Hindlimb muscle (tissue), 1 donor: ENCODE results near the gene KBTBD6. TPM values are rescaled to one million over a fixed set of nuclear protein-coding genes. Genes with fewer than 3 reads are reported as not detected.
"Not testable (repeated sequence)": the region's sequence is repeated elsewhere in the genome, so short reads cannot be mapped to it uniquely, and the experiment has no call there.

Experiments
- DNase-seq: peaks from one replicate; pipeline ENCODE4 v3.0.0-alpha.2; 2013
- polyA plus RNA-seq: library from polyadenylated mRNA; unstranded; fragments of 120-200 nt; gene quantifications from one replicate; pipeline ENCODE4 v1.2.1, GENCODE V29; 2013; ENCODE audit not compliant: insufficient read length

The KBTBD6 gene
- polyA plus RNA-seq, 1 donor, result 9.0 TPM

GRCh38 chr13:41131660-41132511 is 716 bp downstream of the KBTBD6 start:
- DNase-seq, result not testable (repeated sequence)

GRCh38 chr13:41131189-41131588 is 1.4 kb downstream of the KBTBD6 start:
- not testable (repeated sequence) for DNase-seq

- no peak for DNase-seq
Observed at GRCh38 chr13:41130356-41130755, 2.2 kb downstream of the KBTBD6 start.

GRCh38 chr13:41127701-41128100 is 4.9 kb downstream of the KBTBD6 start:
- DNase-seq, result no peak

GRCh38 chr13:41122838-41123237 is 9.8 kb downstream of the KBTBD6 start:
- peak; percentile 12 for DNase-seq

GRCh38 chr13:41117869-41118268 is 14.7 kb downstream of the KBTBD6 start:
- no peak for DNase-seq

- no peak for DNase-seq
Observed at GRCh38 chr13:41111454-41111853, 21.1 kb downstream of the KBTBD6 start.

GRCh38 chr13:41107584-41108014 is 25.0 kb downstream of the KBTBD6 start:
- no peak for DNase-seq

- DNase-seq, result no peak
Observed at GRCh38 chr13:41107104-41107571, 25.5 kb downstream of the KBTBD6 start.

GRCh38 chr13:41099986-41100385 is 32.6 kb downstream of the KBTBD6 start:
- DNase-seq, result no peak

- DNase-seq, result no peak
Observed at GRCh38 chr13:41098761-41099160, 33.8 kb downstream of the KBTBD6 start.

- DNase-seq, result not testable (repeated sequence)
Observed at GRCh38 chr13:41095681-41096080, 36.9 kb downstream of the KBTBD6 start.

GRCh38 chr13:41085961-41086585 is 46.5 kb downstream of the KBTBD6 start:
- DNase-seq, result no peak

GRCh38 chr13:41079725-41080124 is 52.9 kb downstream of the KBTBD6 start:
- DNase-seq, result no peak

Other genes with a start within 250 kb of the KBTBD6 start
- 34.3 TPM for gene ELF1, start 113.5 kb downstream of the KBTBD6 start, polyA plus RNA-seq
- 16.8 TPM for gene WBP4, start 71.3 kb downstream of the KBTBD6 start, polyA plus RNA-seq
- gene KBTBD7, start 61.8 kb upstream of the KBTBD6 start, polyA plus RNA-seq, result 7.3 TPM
- 11.7 TPM for gene MTRF1, start 130.8 kb upstream of the KBTBD6 start, polyA plus RNA-seq
- gene NAA16, start 178.5 kb upstream of the KBTBD6 start, polyA plus RNA-seq, result 22.1 TPM